Measurements from ENCODE around the gene FCAR.
"Not testable (repeated sequence)": the region's sequence is repeated elsewhere in the genome, so short reads cannot be mapped to it uniquely, and the experiment has no call there.

- TF ChIP-seq POLR2A (IDR thresholded peaks at IDR 0.05; ENCODE audit: low read depth, low read length); CTCF (conservative IDR thresholded peaks at IDR 0.05; ENCODE audit: low read depth, low read length); CHD1 (IDR thresholded peaks at IDR 0.05; ENCODE audit: low read depth, low read length); FOS (IDR thresholded peaks at IDR 0.05; ENCODE audit: low read depth, low read length); RAD21 (IDR thresholded peaks at IDR 0.05; ENCODE audit: low read length); RFX5 (IDR thresholded peaks at IDR 0.05; ENCODE audit: low read depth, low read length); RCOR1 (IDR thresholded peaks at IDR 0.05; ENCODE audit: insufficient replicate concordance, low read length); MAFK (IDR thresholded peaks at IDR 0.05; ENCODE audit: low read depth, low read length); BHLHE40 (IDR thresholded peaks at IDR 0.05; ENCODE audit: low read depth, low read length): not testable (repeated sequence)
Measured at GRCh38 chr19:54859421-54859820, 14.6 kb upstream of the FCAR start.
